NT2/D1 (cell line): ENCODE measurements around the gene ARMC8.

Source experiments
- SUZ12 ChIP-seq: IDR thresholded peaks from 2 replicates; pipeline ENCODE4 v1.6.1; 2011; ENCODE audit not compliant: insufficient read length, insufficient read depth; ENCODE audit errors: extremely low read depth
- YY1 ChIP-seq: IDR thresholded peaks from 2 replicates; pipeline ENCODE4 v1.6.1; 2011; ENCODE audit not compliant: insufficient read length, insufficient read depth
- ZNF274 ChIP-seq: IDR thresholded peaks from 2 replicates; pipeline ENCODE4 v1.6.1; 2011; ENCODE audit warnings: mild to moderate bottlenecking, low read depth, low read length

- TF ChIP-seq YY1 (no peak), SUZ12 (no peak), ZNF274 (no peak)
These were observed 10.0 kb downstream of the ARMC8 start for GRCh38 chr3:138197058-138197457.
